HG03432 (cell line): Measurements from ENCODE around the gene BCL7C.
A peak's percentile ranks its signal among the peaks of the same experiment; 100 is the strongest.
"Not testable (repeated sequence)": the region's sequence is repeated elsewhere in the genome, so short reads cannot be mapped to it uniquely, and the experiment has no call there.

Experiments used
- ATAC-seq: cut with Tn5 transposase; IDR thresholded peaks from one replicate; pipeline ENCODE4 v1.9.1; 2021; ENCODE audit warnings: mild to moderate bottlenecking, moderate library complexity; ENCODE audit not compliant: unreplicated experiment

BCL7C gene

GRCh38 chr16:30870904-30871303, 23.0 kb downstream of the BCL7C start:
- no peak for ATAC-seq

- ATAC-seq: no peak
Observed at GRCh38 chr16:30867747-30868146, 26.1 kb downstream of the BCL7C start.

GRCh38 chr16:30866031-30866430, 27.8 kb downstream of the BCL7C start:
- ATAC-seq: no peak

- ATAC-seq: not testable (repeated sequence)
Observed at GRCh38 chr16:30863178-30863577, 30.7 kb downstream of the BCL7C start.

GRCh38 chr16:30860729-30861128, 33.1 kb downstream of the BCL7C start:
- not testable (repeated sequence) for ATAC-seq

GRCh38 chr16:30858829-30859423, 35.0 kb downstream of the BCL7C start:
- ATAC-seq: no peak

- ATAC-seq: no peak
Observed at GRCh38 chr16:30858111-30858495, 35.8 kb downstream of the BCL7C start.

GRCh38 chr16:30853758-30854157, 40.1 kb downstream of the BCL7C start:
- ATAC-seq: no peak

- no peak for ATAC-seq
Observed at GRCh38 chr16:30850246-30850645, 43.6 kb downstream of the BCL7C start.

GRCh38 chr16:30846649-30847402, 47.1 kb downstream of the BCL7C start:
- no peak for ATAC-seq

GRCh38 chr16:30844671-30845449, 49.0 kb downstream of the BCL7C start:
- ATAC-seq: peak; percentile 59

- no peak for ATAC-seq
Observed at GRCh38 chr16:30844346-30844670, 49.6 kb downstream of the BCL7C start.

GRCh38 chr16:30843501-30843900, 50.4 kb downstream of the BCL7C start:
- no peak for ATAC-seq

GRCh38 chr16:30842971-30843370, 50.9 kb downstream of the BCL7C start:
- ATAC-seq: no peak

- ATAC-seq: no peak
Observed at GRCh38 chr16:30841332-30841731, 52.5 kb downstream of the BCL7C start.

GRCh38 chr16:30840611-30841010, 53.3 kb downstream of the BCL7C start:
- ATAC-seq: no peak

- ATAC-seq: no peak
Observed at GRCh38 chr16:30839523-30840227, 54.2 kb downstream of the BCL7C start.

GRCh38 chr16:30838876-30839471, 54.9 kb downstream of the BCL7C start:
- ATAC-seq: no peak

- no peak for ATAC-seq
Observed at GRCh38 chr16:30837904-30838303, 56.0 kb downstream of the BCL7C start.
